GM18499 (cell line): ENCODE measurements around the gene PXK.

Source experiments
- ATAC-seq: cut with Tn5 transposase; IDR thresholded peaks from one replicate; pipeline ENCODE4 v1.9.1; 2021; ENCODE audit warnings: moderate number of reproducible peaks; ENCODE audit not compliant: insufficient read depth, unreplicated experiment

Gene PXK

GRCh38 chr3:58345457-58345856 lies 12.8 kb downstream of the PXK start:
- no peak for ATAC-seq

GRCh38 chr3:58346368-58346767 lies 13.7 kb downstream of the PXK start:
- no peak for ATAC-seq

- ATAC-seq: no peak
These were observed 15.3 kb downstream of the PXK start for GRCh38 chr3:58347984-58348383.

- ATAC-seq: peak; percentile 59
These were observed 17.3 kb downstream of the PXK start for GRCh38 chr3:58349792-58350626.

GRCh38 chr3:58350627-58351013 lies 17.9 kb downstream of the PXK start:
- no peak for ATAC-seq

GRCh38 chr3:58351920-58352319 lies 19.2 kb downstream of the PXK start:
- no peak for ATAC-seq

- no peak for ATAC-seq
These were observed 19.9 kb downstream of the PXK start for GRCh38 chr3:58352626-58353025.

- no peak for ATAC-seq
These were observed 21.2 kb downstream of the PXK start for GRCh38 chr3:58353722-58354553.

GRCh38 chr3:58355179-58355578 lies 22.5 kb downstream of the PXK start:
- ATAC-seq: peak; percentile 41

GRCh38 chr3:58356054-58356453 lies 23.4 kb downstream of the PXK start:
- ATAC-seq: no peak

- ATAC-seq: no peak
These were observed 24.7 kb downstream of the PXK start for GRCh38 chr3:58357402-58357801.

- ATAC-seq: no peak
These were observed 25.4 kb downstream of the PXK start for GRCh38 chr3:58358092-58358491.

GRCh38 chr3:58358808-58359207 lies 26.1 kb downstream of the PXK start:
- ATAC-seq: no peak

GRCh38 chr3:58359621-58360020 lies 26.9 kb downstream of the PXK start:
- no peak for ATAC-seq

- ATAC-seq: no peak
These were observed 29.2 kb downstream of the PXK start for GRCh38 chr3:58361866-58362265.

GRCh38 chr3:58366699-58367098 lies 34.0 kb downstream of the PXK start:
- no peak for ATAC-seq

GRCh38 chr3:58369038-58369437 lies 36.3 kb downstream of the PXK start:
- ATAC-seq: no peak

GRCh38 chr3:58369876-58370275 lies 37.2 kb downstream of the PXK start:
- no peak for ATAC-seq

GRCh38 chr3:58370407-58370806 lies 37.7 kb downstream of the PXK start:
- ATAC-seq: no peak

- no peak for ATAC-seq
These were observed 39.1 kb downstream of the PXK start for GRCh38 chr3:58371754-58372153.

- ATAC-seq: no peak
These were observed 42.6 kb downstream of the PXK start for GRCh38 chr3:58375254-58375653.

GRCh38 chr3:58377168-58377567 lies 44.5 kb downstream of the PXK start:
- no peak for ATAC-seq
